WERI-Rb-1 (cell line): ENCODE measurements around the gene DENND2A.
A peak's percentile ranks its signal among the peaks of the same experiment; 100 is the strongest.

Source experiments
- DNase-seq: peaks from one replicate; pipeline ENCODE4 v3.0.0-alpha.2; 2020
- H3K27ac ChIP-seq: fragments of 250-450 bp; sonication (Bioruptor Pico); 2 replicates; pipeline ENCODE4 v1.5.1; 2020; ENCODE audit warnings: mild to moderate bottlenecking, moderate library complexity
- H3K27me3 ChIP-seq: fragments of 250-450 bp; sonication (Bioruptor Pico); 2 replicates; pipeline ENCODE4 v1.5.1; 2021; ENCODE audit warnings: mild to moderate bottlenecking, low read depth, moderate library complexity; ENCODE audit not compliant: insufficient read depth, severe bottlenecking
- H3K36me3 ChIP-seq: fragments of 250-450 bp; sonication (Bioruptor Pico); 2 replicates; pipeline ENCODE4 v1.5.1; 2020; ENCODE audit warnings: mild to moderate bottlenecking, moderate library complexity
- H3K4me3 ChIP-seq: 2 replicates; pipeline ENCODE4 v1.5.1; 2011; ENCODE audit warnings: low read depth, mild to moderate bottlenecking, control low read depth, low read length
- H3K9me3 ChIP-seq: fragments of 250-450 bp; sonication (Bioruptor Pico); 2 replicates; pipeline ENCODE4 v1.5.1; 2021; ENCODE audit warnings: mild to moderate bottlenecking, moderate library complexity; ENCODE audit not compliant: severe bottlenecking
- TF ChIP-seq, protein P1 (sequence below): IDR thresholded peaks from 2 replicates; pipeline ENCODE4 v1.5.1; 2011; ENCODE audit warnings: low read depth, mild to moderate bottlenecking, control low read depth, inconsistent platforms, low read length

The DENND2A gene

DNA sequence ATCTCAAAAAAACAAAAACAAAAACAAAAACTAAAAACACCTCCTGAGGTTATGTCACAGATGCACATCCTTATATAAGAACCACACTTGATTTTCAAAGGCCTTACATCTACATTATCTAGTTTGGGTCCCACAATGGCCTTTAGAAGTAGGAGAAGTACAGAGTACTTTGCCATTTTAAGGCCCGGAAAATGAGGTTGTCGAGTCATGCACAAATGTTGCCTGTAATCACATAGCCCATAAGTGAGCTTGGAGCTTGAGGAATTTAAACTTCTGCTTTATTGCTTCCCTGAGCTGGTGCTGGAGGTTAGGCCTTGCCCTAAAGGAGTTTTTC lies 151.6 kb downstream of the DENND2A start:
- Histone ChIP-seq H3K27ac (no peak overlapping the region), H3K4me3 (no peak overlapping the region), H3K36me3 (no peaks in the 10 kb centered on the region), H3K9me3 (no peaks in the 10 kb centered on the region), H3K27me3 (no peaks in the 10 kb centered on the region)
- DNase-seq, result no peak
- TF ChIP-seq, protein P1, sequence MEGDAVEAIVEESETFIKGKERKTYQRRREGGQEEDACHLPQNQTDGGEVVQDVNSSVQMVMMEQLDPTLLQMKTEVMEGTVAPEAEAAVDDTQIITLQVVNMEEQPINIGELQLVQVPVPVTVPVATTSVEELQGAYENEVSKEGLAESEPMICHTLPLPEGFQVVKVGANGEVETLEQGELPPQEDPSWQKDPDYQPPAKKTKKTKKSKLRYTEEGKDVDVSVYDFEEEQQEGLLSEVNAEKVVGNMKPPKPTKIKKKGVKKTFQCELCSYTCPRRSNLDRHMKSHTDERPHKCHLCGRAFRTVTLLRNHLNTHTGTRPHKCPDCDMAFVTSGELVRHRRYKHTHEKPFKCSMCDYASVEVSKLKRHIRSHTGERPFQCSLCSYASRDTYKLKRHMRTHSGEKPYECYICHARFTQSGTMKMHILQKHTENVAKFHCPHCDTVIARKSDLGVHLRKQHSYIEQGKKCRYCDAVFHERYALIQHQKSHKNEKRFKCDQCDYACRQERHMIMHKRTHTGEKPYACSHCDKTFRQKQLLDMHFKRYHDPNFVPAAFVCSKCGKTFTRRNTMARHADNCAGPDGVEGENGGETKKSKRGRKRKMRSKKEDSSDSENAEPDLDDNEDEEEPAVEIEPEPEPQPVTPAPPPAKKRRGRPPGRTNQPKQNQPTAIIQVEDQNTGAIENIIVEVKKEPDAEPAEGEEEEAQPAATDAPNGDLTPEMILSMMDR, result no peak

DNA sequence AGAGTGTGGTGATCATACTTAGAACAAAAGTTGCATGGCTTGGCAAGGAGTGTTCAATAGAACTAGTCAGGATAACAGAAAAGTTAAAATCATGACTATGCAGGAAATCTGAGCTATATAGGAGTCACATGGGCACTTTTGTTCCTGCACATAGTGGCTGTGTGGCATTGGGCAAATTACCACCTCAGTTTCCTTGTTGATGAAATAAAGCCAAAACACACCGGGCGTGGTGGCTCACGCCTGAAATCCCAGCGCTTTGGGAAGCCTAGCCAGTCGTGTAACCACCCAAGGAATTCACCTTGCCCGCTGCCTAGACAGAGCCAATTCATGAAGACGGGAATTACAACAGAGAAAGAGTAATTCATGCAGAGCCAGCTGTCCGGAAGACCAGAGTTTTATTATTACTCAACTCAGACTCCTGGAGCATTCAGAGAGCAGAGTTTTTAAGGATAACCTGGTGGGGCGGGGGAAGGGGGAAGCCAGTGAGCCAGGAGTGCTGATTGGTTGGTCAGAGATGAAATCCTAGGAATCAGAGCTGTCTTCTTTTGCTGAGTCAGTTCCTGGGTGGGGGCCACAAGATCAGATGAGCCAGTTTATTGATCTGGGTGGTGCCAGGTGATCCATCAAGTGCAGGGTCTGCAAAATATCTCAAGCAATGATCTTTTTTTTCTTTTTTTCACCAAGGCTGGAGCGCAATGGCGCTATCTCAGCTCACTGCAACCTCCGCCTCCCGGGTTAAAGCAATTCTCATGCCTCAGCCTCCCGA lies 154.9 kb downstream of the DENND2A start:
- TF ChIP-seq, protein P1, result no peak
- no peak overlapping the region for H3K4me3 ChIP-seq
- H3K36me3 ChIP-seq, result no peaks in the 10 kb centered on the region
- no peaks in the 10 kb centered on the region for H3K27me3 ChIP-seq
- no peak overlapping the region for H3K27ac ChIP-seq
- DNase-seq, result no peak
- H3K9me3 ChIP-seq, result no peaks in the 10 kb centered on the region

DNA sequence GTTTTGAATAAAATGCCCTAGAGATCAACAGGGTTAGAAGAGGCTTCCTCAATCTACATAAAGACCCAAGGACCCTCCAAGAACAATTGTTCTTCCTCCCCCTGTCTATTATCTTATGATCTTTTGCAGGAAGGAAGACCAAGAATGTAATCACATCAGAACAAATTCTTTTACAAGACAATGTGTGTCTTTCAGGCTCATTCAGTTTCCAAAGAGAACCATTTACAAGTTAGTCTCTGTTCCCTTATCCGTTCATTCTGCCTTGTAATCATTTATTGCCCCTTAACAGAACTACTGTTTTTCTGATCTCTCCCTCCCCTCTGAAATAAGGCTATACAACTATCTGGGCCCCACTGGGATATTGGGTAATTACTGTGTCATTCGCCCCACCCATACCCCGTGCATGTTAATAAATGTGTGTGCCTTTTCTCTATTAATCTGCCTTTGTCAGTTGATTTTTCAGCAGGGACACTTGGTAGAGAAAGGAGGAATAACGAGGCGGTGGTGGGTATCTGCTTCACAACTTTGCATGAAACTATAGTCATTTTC lies 155.6 kb downstream of the DENND2A start:
- TF ChIP-seq, protein P1, result no peak
- Histone ChIP-seq H3K36me3 (no peaks in the 10 kb centered on the region), H3K27me3 (no peaks in the 10 kb centered on the region), H3K4me3 (no peak overlapping the region), H3K27ac (no peak overlapping the region), H3K9me3 (no peaks in the 10 kb centered on the region)
- no peak for DNase-seq

DNA sequence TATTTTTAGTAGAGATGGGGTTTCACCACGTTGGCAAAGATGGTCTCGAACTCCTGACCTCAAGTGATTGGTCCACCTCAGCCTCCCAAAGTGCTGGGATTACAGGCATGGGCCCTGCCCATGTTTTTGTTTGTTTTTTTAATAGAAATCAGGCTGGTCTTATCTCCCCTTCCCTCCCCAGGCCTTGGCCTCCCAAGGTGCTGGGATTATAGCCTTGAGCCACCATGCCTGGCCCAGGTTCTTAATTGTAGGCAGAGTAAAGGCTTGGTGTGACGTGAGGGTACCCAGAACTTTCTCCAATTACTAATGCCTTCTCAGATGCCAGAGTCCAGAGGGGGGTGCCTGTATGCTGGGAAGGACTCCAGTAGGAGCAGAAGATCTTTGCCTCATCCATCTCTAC lies 156.1 kb downstream of the DENND2A start:
- H3K27ac ChIP-seq, result no peak overlapping the region
- H3K4me3 ChIP-seq, result no peak overlapping the region
- H3K36me3 ChIP-seq, result no peaks in the 10 kb centered on the region
- no peaks in the 10 kb centered on the region for H3K27me3 ChIP-seq
- no peak for DNase-seq
- H3K9me3 ChIP-seq, result no peaks in the 10 kb centered on the region
- TF ChIP-seq, protein P1, result no peak

DNA sequence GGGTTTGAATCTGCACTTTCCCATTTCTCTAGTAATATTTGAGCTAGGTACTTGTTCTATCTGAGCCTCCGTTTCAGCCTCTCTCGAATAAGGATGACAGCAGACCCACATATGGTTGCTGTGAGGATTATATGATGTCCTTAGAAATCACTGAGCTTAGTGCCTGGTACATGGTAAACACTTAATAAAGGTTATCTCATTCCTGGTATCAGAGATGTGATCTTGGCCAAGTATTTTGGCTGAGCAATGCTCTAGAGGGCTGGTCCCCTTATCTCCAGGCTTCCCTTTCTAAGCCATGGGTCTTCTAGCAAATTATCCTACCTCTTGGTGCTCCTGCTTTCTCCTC lies 160.9 kb downstream of the DENND2A start:
- TF ChIP-seq, protein P1, result no peak
- peak overlapping the region; percentile 87 for H3K27ac ChIP-seq
- peak overlapping the region; percentile 64 for H3K4me3 ChIP-seq
- no peak for DNase-seq
- H3K36me3 ChIP-seq, result no peaks in the 10 kb centered on the region
- H3K9me3 ChIP-seq, result no peaks in the 10 kb centered on the region
- no peaks in the 10 kb centered on the region for H3K27me3 ChIP-seq
